WERI-Rb-1 (cell line): Measurements from ENCODE around the gene CCDC91.

Experiments
- DNase-seq: peaks from one replicate; pipeline ENCODE4 v3.0.0-alpha.2; 2020
- H3K27ac ChIP-seq: fragments of 250-450 bp; sonication (Bioruptor Pico); 2 replicates; pipeline ENCODE4 v1.5.1; 2020; ENCODE audit warnings: mild to moderate bottlenecking, moderate library complexity
- H3K27me3 ChIP-seq: fragments of 250-450 bp; sonication (Bioruptor Pico); 2 replicates; pipeline ENCODE4 v1.5.1; 2021; ENCODE audit warnings: mild to moderate bottlenecking, low read depth, moderate library complexity; ENCODE audit not compliant: insufficient read depth, severe bottlenecking
- H3K36me3 ChIP-seq: fragments of 250-450 bp; sonication (Bioruptor Pico); 2 replicates; pipeline ENCODE4 v1.5.1; 2020; ENCODE audit warnings: mild to moderate bottlenecking, moderate library complexity
- H3K4me3 ChIP-seq: 2 replicates; pipeline ENCODE4 v1.5.1; 2011; ENCODE audit warnings: low read depth, mild to moderate bottlenecking, control low read depth, low read length
- H3K9me3 ChIP-seq: fragments of 250-450 bp; sonication (Bioruptor Pico); 2 replicates; pipeline ENCODE4 v1.5.1; 2021; ENCODE audit warnings: mild to moderate bottlenecking, moderate library complexity; ENCODE audit not compliant: severe bottlenecking
- TF ChIP-seq, protein P1 (sequence below): IDR thresholded peaks from 2 replicates; pipeline ENCODE4 v1.5.1; 2011; ENCODE audit warnings: low read depth, mild to moderate bottlenecking, control low read depth, inconsistent platforms, low read length

Gene CCDC91

DNA sequence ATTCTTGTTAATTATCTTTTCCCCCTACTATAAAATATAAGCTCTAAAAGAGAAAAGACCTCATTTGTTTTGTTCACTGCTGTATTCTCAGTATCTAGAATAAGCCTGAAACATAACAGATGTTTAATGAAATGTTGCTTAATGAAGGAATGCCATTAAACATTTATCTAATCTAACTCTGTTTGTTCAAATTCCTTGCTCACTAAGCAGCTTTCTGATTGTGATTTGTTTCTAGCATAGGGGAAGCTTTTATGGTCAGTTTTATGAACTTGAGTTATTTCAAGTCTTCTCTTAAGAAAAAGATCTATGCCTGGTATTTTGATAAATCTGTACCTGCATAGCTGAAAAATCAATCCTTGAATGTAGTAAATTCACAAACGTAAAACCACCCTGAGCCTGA is 308.6 kb downstream of the CCDC91 start:
- Histone ChIP-seq H3K27me3 (no peaks in the 10 kb centered on the region), H3K36me3 (no peaks in the 10 kb centered on the region), H3K27ac (no peak overlapping the region), H3K9me3 (no peaks in the 10 kb centered on the region), H3K4me3 (no peak overlapping the region)
- DNase-seq, result no peak
- TF ChIP-seq, protein P1, sequence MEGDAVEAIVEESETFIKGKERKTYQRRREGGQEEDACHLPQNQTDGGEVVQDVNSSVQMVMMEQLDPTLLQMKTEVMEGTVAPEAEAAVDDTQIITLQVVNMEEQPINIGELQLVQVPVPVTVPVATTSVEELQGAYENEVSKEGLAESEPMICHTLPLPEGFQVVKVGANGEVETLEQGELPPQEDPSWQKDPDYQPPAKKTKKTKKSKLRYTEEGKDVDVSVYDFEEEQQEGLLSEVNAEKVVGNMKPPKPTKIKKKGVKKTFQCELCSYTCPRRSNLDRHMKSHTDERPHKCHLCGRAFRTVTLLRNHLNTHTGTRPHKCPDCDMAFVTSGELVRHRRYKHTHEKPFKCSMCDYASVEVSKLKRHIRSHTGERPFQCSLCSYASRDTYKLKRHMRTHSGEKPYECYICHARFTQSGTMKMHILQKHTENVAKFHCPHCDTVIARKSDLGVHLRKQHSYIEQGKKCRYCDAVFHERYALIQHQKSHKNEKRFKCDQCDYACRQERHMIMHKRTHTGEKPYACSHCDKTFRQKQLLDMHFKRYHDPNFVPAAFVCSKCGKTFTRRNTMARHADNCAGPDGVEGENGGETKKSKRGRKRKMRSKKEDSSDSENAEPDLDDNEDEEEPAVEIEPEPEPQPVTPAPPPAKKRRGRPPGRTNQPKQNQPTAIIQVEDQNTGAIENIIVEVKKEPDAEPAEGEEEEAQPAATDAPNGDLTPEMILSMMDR, result no peak

DNA sequence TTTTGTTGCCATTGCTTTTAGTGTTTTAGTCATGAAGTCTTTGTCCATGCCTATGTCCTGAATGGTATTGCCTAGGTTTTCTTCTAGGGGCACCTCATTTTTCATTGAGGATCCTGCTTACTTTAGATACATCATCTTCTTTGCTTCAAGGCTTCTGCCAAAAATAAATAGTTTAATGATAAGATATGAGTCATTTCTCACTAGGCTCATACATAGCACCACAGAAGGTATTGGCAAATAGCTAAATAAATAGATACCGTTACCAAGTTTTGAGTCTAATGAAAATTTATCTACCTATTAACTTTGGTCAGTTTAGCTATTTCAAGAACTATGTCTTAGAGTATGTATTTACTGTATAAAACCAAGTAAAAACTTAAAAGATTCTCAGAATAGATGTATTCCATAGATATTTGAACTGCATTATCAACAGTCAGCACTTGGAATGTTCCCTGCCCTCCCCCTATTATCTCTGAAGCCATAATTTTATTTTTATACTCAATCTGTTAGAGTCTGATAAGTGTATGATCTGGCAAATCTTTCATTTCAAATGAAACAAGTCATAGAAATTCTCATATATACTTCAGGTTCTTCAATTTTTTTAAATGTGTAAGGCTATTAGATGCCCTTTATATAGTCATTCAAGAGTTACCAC is 310.2 kb downstream of the CCDC91 start:
- Histone ChIP-seq H3K27me3 (no peaks in the 10 kb centered on the region), H3K9me3 (no peaks in the 10 kb centered on the region), H3K4me3 (no peak overlapping the region), H3K27ac (no peak overlapping the region), H3K36me3 (no peaks in the 10 kb centered on the region)
- TF ChIP-seq, protein P1, result no peak
- DNase-seq, result no peak

DNA sequence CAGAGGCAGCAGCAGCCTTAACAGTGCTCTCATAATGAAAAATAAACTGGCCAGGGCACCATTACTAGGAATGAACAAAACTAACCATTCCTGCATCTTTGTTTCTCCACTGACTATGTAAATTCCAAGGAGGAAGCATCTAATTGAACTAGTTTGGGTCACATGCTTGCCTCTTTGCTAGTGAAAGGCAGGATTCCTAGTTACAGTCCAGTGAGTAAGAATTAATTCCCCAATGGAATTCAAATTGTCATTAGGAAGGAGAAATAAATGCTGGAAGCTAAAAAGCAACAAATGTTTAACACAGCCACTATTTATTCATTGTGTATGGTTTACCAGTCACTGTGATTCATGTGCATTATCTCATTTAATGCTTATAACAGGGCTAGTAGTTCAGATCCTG is 316.0 kb downstream of the CCDC91 start:
- H3K27ac ChIP-seq, result no peak overlapping the region
- no peak overlapping the region for H3K4me3 ChIP-seq
- no peaks in the 10 kb centered on the region for H3K36me3 ChIP-seq
- DNase-seq, result no peak
- TF ChIP-seq, protein P1, result no peak
- no peaks in the 10 kb centered on the region for H3K27me3 ChIP-seq
- H3K9me3 ChIP-seq, result no peaks in the 10 kb centered on the region

DNA sequence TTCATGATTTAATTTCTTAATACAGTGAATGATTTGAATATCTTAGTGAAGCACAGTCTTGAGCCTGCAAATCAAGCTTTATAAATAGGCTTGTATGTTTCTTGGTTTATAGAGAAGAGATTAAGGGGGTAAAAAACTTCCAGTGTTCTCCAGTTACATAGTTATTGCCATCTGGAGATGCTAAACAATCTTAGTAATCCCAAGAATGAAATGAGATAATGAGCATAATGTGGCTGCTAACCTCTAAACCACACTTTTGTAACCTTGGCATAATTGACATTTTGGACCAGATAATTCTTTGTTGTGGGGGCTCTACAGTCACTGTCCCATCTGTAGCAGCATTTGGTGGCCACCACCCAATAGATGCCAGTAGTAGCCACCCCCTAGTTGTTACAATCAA is 316.8 kb downstream of the CCDC91 start:
- Histone ChIP-seq H3K9me3 (no peaks in the 10 kb centered on the region), H3K27ac (no peak overlapping the region), H3K27me3 (no peaks in the 10 kb centered on the region), H3K4me3 (no peak overlapping the region), H3K36me3 (no peaks in the 10 kb centered on the region)
- no peak for DNase-seq
- TF ChIP-seq, protein P1, result no peak

DNA sequence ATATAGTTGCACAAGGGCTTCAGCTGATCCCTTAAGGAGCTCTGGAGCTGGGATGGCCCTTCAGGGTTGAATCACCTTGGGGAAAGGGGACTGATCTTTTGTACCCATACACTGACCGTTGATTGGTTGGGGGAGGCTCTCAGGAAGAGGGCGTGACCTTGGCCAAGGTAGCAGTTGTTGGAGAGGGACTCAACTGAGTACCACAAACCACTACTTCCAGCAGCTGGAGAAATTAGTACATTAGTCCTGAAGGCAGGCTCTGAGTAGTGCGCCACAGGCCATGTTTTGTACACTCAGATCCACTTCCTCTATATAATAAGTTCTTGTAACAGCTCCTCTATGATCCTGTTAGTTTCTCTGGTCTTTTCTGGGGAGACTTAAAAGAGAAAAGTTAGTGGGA is 317.6 kb downstream of the CCDC91 start:
- Histone ChIP-seq H3K9me3 (no peaks in the 10 kb centered on the region), H3K4me3 (no peak overlapping the region), H3K27me3 (no peaks in the 10 kb centered on the region), H3K27ac (no peak overlapping the region), H3K36me3 (no peaks in the 10 kb centered on the region)
- TF ChIP-seq, protein P1, result no peak
- DNase-seq, result no peak

DNA sequence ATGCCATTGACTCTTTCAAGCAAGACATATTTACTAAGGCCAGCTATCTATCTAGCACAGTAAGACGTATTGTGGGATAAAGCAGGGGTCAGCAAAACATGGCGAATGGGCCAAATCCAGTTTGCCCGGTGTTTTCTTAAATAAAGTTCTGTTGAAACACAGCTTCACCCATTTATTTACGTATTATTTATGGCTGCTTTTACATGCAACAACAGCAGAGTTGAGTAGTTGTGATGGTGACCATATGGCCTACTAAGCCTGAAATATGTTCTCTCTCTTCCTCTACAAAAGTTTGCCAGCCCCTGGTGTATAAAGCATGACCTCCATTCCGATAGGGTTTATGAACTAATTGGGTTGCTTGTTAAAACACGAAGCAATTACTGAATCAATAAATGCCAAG is 322.1 kb downstream of the CCDC91 start:
- TF ChIP-seq, protein P1, result no peak
- no peak overlapping the region for H3K4me3 ChIP-seq
- no peak overlapping the region for H3K27ac ChIP-seq
- no peaks in the 10 kb centered on the region for H3K36me3 ChIP-seq
- H3K9me3 ChIP-seq, result no peaks in the 10 kb centered on the region
- H3K27me3 ChIP-seq, result no peaks in the 10 kb centered on the region
- no peak for DNase-seq
